CD4-positive, alpha-beta T cell (primary cell): ENCODE results near the gene RBMS3. TPM values are rescaled to one million over a fixed set of nuclear protein-coding genes. Genes with fewer than 3 reads are reported as not detected.

Source experiments
- ATAC-seq: fragments of 200-7000 bp; cut with Tn5 transposase; one replicate; pipeline ENCODE4 v1.10.0; 2022; ENCODE audit warnings: mild to moderate bottlenecking; ENCODE audit not compliant: poor library complexity
- CTCF ChIA-PET: fragments of 350-600 bp; sonication (Branson Sonifier 250); formaldehyde crosslinking; loops from one replicate; lab custom pipeline; 2021; ENCODE audit warnings: antibody characterized with exemption, inconsistent platforms; lab: Charles Lee
- POLR2A ChIA-PET: fragments of 350-600 bp; sonication (Branson Sonifier 250); formaldehyde crosslinking; loops from one replicate; lab custom pipeline; 2021; ENCODE audit warnings: antibody characterized with exemption, inconsistent platforms; lab: Charles Lee
- DNase-seq, 14 experiments: peaks; one replicate each; pipeline ENCODE4 v3.0.0-alpha.2; 2013 to 2020; ENCODE audit warnings: mixed read lengths in 2 of 14
- H3K27ac ChIP-seq, 2 donors: one replicate each; pipeline versions ENCODE4 v1.5.1 to v1.7.0; 2013; ENCODE audit warnings: low read length in 2 of 2, low read depth in 1 of 2, mild to moderate bottlenecking in 1 of 2
- H3K27me3 ChIP-seq, 2 experiments: 1 replicate in 1 of 2; 2 replicates in 1 of 2; pipeline versions ENCODE4 v1.6.1 to v1.7.0; 2013; ENCODE audit warnings: low read length in 2 of 2, control low read depth in 1 of 2, mild to moderate bottlenecking in 1 of 2, moderate library complexity in 1 of 2; ENCODE audit not compliant: insufficient read depth in 2 of 2, control insufficient read depth in 1 of 2
- H3K36me3 ChIP-seq: one replicate; pipeline ENCODE4 v1.6.1; 2013; ENCODE audit warnings: low read length, control low read depth; ENCODE audit not compliant: insufficient read depth
- H3K4me1 ChIP-seq: one replicate; pipeline ENCODE4 v1.6.1; 2013; ENCODE audit warnings: low read length, control low read depth; ENCODE audit not compliant: insufficient read depth
- H3K4me3 ChIP-seq: one replicate; pipeline ENCODE4 v1.5.1; 2013; ENCODE audit warnings: mild to moderate bottlenecking, low read length, moderate library complexity
- H3K9me3 ChIP-seq, 2 experiments: 1 replicate in 1 of 2; 2 replicates in 1 of 2; pipeline versions ENCODE4 v1.6.1 to v1.7.0; 2013; ENCODE audit warnings: low read length in 2 of 2, mild to moderate bottlenecking in 2 of 2, control low read depth in 1 of 2, moderate library complexity in 1 of 2; ENCODE audit not compliant: control insufficient read depth in 1 of 2, insufficient read depth in 1 of 2
- H3K27ac Mint-ChIP-seq: one replicate; pipeline ENCODE4 v1.8.0; 2020; ENCODE audit warnings: mixed read lengths
- H3K27me3 Mint-ChIP-seq: one replicate; pipeline ENCODE4 v1.8.0; 2021; ENCODE audit warnings: mixed read lengths
- H3K36me3 Mint-ChIP-seq: one replicate; pipeline ENCODE4 v1.8.0; 2021; ENCODE audit warnings: low read depth, mixed read lengths
- H3K4me1 Mint-ChIP-seq: one replicate; pipeline ENCODE4 v1.8.0; 2021; ENCODE audit warnings: low read depth, mixed read lengths
- H3K4me3 Mint-ChIP-seq: one replicate; pipeline ENCODE4 v1.8.0; 2020; ENCODE audit warnings: mild to moderate bottlenecking, mixed read lengths
- H3K9me3 Mint-ChIP-seq: one replicate; pipeline ENCODE4 v1.8.0; 2020; ENCODE audit warnings: mixed read lengths
- intact Hi-C, 2 experiments: fragments of 100-400 bp; cut with DNase I in 1 of 2; cut with micrococcal nuclease in 1 of 2; formaldehyde crosslinking; loops; one replicate each; pipeline versions ENCODE4 v1.15.1 to v1.9.0; 2023 to 2025; cut with DNase I, micrococcal nuclease
- total RNA-seq, 174 experiments: library from RNA in 2 of 174; stranded (reverse) in 2 of 174; gene quantifications; one replicate each; pipeline ENCODE4 v1.2.3 and lab custom pipeline; 2021 to 2026
- TF ChIP-seq, protein P1 (sequence below): fragments of 200-600 bp; IDR thresholded peaks from one replicate; pipeline ENCODE4 v1.8.0; 2022; ENCODE audit warnings: antibody characterized with exemption, mild to moderate bottlenecking

Gene RBMS3
- total RNA-seq, 2 experiments from 2014 or later = 1.6 to 1.7 TPM

- POLR2A ChIA-PET = no interaction called here
- Histone ChIP-seq H3K27ac (no peak overlapping the region), H3K9me3 (no peaks in the 10 kb centered on the region), H3K27me3 (no peaks in the 10 kb centered on the region), H3K4me1 (no peaks in the 10 kb centered on the region), H3K4me3 (no peak overlapping the region), H3K36me3 (no peaks in the 10 kb centered on the region)
- Mint-ChIP-seq H3K4me1 (no peaks in the 10 kb centered on the region), H3K4me3 (no peak overlapping the region), H3K36me3 (no peaks in the 10 kb centered on the region), H3K27me3 (no peaks in the 10 kb centered on the region), H3K9me3 (no peaks in the 10 kb centered on the region), H3K27ac (no peak overlapping the region)
- TF ChIP-seq, protein P1, sequence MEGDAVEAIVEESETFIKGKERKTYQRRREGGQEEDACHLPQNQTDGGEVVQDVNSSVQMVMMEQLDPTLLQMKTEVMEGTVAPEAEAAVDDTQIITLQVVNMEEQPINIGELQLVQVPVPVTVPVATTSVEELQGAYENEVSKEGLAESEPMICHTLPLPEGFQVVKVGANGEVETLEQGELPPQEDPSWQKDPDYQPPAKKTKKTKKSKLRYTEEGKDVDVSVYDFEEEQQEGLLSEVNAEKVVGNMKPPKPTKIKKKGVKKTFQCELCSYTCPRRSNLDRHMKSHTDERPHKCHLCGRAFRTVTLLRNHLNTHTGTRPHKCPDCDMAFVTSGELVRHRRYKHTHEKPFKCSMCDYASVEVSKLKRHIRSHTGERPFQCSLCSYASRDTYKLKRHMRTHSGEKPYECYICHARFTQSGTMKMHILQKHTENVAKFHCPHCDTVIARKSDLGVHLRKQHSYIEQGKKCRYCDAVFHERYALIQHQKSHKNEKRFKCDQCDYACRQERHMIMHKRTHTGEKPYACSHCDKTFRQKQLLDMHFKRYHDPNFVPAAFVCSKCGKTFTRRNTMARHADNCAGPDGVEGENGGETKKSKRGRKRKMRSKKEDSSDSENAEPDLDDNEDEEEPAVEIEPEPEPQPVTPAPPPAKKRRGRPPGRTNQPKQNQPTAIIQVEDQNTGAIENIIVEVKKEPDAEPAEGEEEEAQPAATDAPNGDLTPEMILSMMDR = no peak
- CTCF ChIA-PET = no interaction called here
- DNase-seq (no peak), ATAC-seq (no peak)
- intact Hi-C loops = no loop called here
Measured at GRCh38 chr3:29463304-29463703, 182.4 kb downstream of the RBMS3 start.

GRCh38 chr3:29465836-29466235, 185.0 kb downstream of the RBMS3 start:
- Histone ChIP-seq H3K4me1 (no peaks in the 10 kb centered on the region), H3K27me3 (no peaks in the 10 kb centered on the region), H3K36me3 (no peaks in the 10 kb centered on the region), H3K4me3 (no peak overlapping the region), H3K9me3 (no peaks in the 10 kb centered on the region), H3K27ac (no peak overlapping the region)
- ATAC-seq (no peak), DNase-seq (no peak)
- no peaks in the 10 kb centered on the region for H3K27me3 Mint-ChIP-seq
- ChIA-PET CTCF (no interaction called here), POLR2A (no interaction called here)
- H3K27ac Mint-ChIP-seq = no peak overlapping the region
- H3K36me3 Mint-ChIP-seq = no peaks in the 10 kb centered on the region
- intact Hi-C loops = no loop called here
- TF ChIP-seq, protein P1 = no peak
- H3K4me3 Mint-ChIP-seq = no peak overlapping the region
- H3K4me1 Mint-ChIP-seq = no peaks in the 10 kb centered on the region
- H3K9me3 Mint-ChIP-seq = no peaks in the 10 kb centered on the region

- Histone ChIP-seq H3K4me1 (no peaks in the 10 kb centered on the region), H3K27ac (no peak overlapping the region), H3K27me3 (no peaks in the 10 kb centered on the region), H3K36me3 (no peaks in the 10 kb centered on the region), H3K9me3 (no peaks in the 10 kb centered on the region), H3K4me3 (no peak overlapping the region)
- DNase-seq (no peak), ATAC-seq (no peak)
- H3K27ac Mint-ChIP-seq = no peak overlapping the region
- TF ChIP-seq, protein P1 = no peak
- intact Hi-C loops = no loop called here
- no peak overlapping the region for H3K4me3 Mint-ChIP-seq
- no peaks in the 10 kb centered on the region for H3K36me3 Mint-ChIP-seq
- H3K27me3 Mint-ChIP-seq = no peaks in the 10 kb centered on the region
- ChIA-PET CTCF (no interaction called here), POLR2A (no interaction called here)
- no peaks in the 10 kb centered on the region for H3K9me3 Mint-ChIP-seq
- no peaks in the 10 kb centered on the region for H3K4me1 Mint-ChIP-seq
Measured at GRCh38 chr3:29466442-29466841, 185.6 kb downstream of the RBMS3 start.
